Esophagus squamous epithelium (tissue), 5 donors: Measurements from ENCODE around the gene ARHGDIB. TPM values are rescaled to one million over a fixed set of nuclear protein-coding genes. Genes with fewer than 3 reads are reported as not detected.

ENCODE experiments used
- DNase-seq: peaks from one replicate; lab custom pipeline; 2025; lab: John Stamatoyannopoulos, UW
- H3K27ac ChIP-seq, 4 donors: fragments of 200-600 bp; sonication (generic); one replicate each; pipeline ENCODE4 v1.5.1; 2016 to 2019; ENCODE audit warnings: mild to moderate bottlenecking in 1 of 4
- H3K27me3 ChIP-seq, 4 donors: fragments of 200-600 bp; sonication (generic); 1 replicate in 3 of 4; 2 replicates in 1 of 4; pipeline versions ENCODE4 v1.5.1 to v1.6.0; 2017 to 2021; ENCODE audit warnings: antibody characterized with exemption in 1 of 4
- H3K36me3 ChIP-seq, 3 donors: fragments of 200-600 bp; sonication (generic); one replicate each; pipeline ENCODE4 v1.5.1; 2016 to 2019
- H3K4me1 ChIP-seq, 3 donors: fragments of 200-600 bp; sonication (generic); one replicate each; pipeline ENCODE4 v1.5.1; 2017 to 2019
- H3K4me3 ChIP-seq, 4 donors: fragments of 200-600 bp; sonication (generic); 1 replicate in 3 of 4; 2 replicates in 1 of 4; pipeline ENCODE4 v1.5.1; 2016 to 2019; ENCODE audit warnings: mild to moderate bottlenecking in 2 of 4, moderate library complexity in 1 of 4
- H3K9me3 ChIP-seq, 3 donors: fragments of 200-600 bp; sonication (generic); one replicate each; pipeline ENCODE4 v1.5.1; 2016 to 2019
- CTCF ChIP-seq, 6 experiments: fragments of 450-650 bp in 4 of 6; fragments of 200-600 bp in 2 of 6; sonication (generic) in 2 of 6; IDR thresholded peaks; one replicate each; pipeline ENCODE4 v1.5.1; 2016 to 2019; ENCODE audit warnings: antibody characterized with exemption in 6 of 6, mild to moderate bottlenecking in 4 of 6, moderate library complexity in 4 of 6
- POLR2A ChIP-seq, 4 donors: fragments of 450-650 bp; IDR thresholded peaks; one replicate each; pipeline ENCODE4 v1.6.1; 2017; ENCODE audit warnings: antibody characterized with exemption in 4 of 4, mild to moderate bottlenecking in 4 of 4, moderate library complexity in 3 of 4
- WGBS, 2 donors: methylation state at CpG; one replicate each; pipeline ENCODE4 v1.1.5; 2018; 5-methylcytosine and 5-hydroxymethylcytosine counted together
- intact Hi-C: fragments of 100-400 bp; cut with DNase I; formaldehyde crosslinking; loops from one replicate; pipeline ENCODE4 v1.15.0; 2022
- total RNA-seq, 4 donors: library from RNA; depleted of rRNA; stranded (reverse); fragments of >200 nt; gene quantifications; one replicate each; pipeline ENCODE4 v1.1.0, GENCODE V29; 2016
- donor health status: DM: yes; HTN: yes; CAD: no.

The ARHGDIB gene
- total RNA-seq, 4 donors from 2014 or later: 17.2 to 91.1 (median 62.0) TPM

- Histone ChIP-seq H3K4me1 (peaks cover 0 to 7% (median 3%) of the 10 kb centered on the region in 3 donors), H3K27ac (no peak overlapping the region), H3K27me3 (no peaks in the 10 kb centered on the region), H3K4me3 (no peak overlapping the region), H3K36me3 (no peaks in the 10 kb centered on the region), H3K9me3 (no peaks in the 10 kb centered on the region)
- intact Hi-C loops: no loop called here
- no peak for DNase-seq
- WGBS, 2 donors: 53 to 61% methylated on average over 3 to 4 of the region's 4 CpGs
- TF ChIP-seq POLR2A (IDR thresholded peaks at IDR 0.05): no peak
- no peak for TF ChIP-seq CTCF (IDR thresholded peaks at IDR 0.05)
Observed at GRCh38 chr12:14993537-14994266, 32.3 kb upstream of the ARHGDIB start.

DNA sequence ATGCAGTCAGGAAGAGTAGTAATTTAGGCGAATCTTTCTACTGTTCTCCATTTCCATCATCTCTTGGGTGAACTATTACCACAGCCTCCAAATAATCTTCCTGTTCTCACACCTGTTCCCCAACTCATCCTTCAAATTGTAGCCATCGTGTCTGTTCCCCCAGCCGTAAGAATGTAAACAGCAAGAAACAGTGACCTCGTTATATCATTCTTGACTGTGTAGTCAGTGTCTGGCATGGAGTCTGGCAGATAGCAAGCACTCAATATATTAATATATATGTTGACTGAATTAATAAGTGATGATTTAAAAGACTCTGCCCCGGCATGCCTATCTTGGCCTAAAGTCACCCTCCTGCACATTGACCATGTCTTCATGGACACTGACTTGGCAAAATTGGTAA is 31.7 kb upstream of the ARHGDIB start:
- 76 to 85% methylated on average over 5 of the region's 5 CpGs for WGBS, 2 donors
- TF ChIP-seq CTCF (IDR thresholded peaks at IDR 0.05): no peak
- no peak for TF ChIP-seq POLR2A (IDR thresholded peaks at IDR 0.05)
- Histone ChIP-seq H3K9me3 (no peaks in the 10 kb centered on the region), H3K27me3 (no peaks in the 10 kb centered on the region), H3K4me3 (no peak overlapping the region), H3K36me3 (no peaks in the 10 kb centered on the region), H3K4me1 (peaks cover 0 to 5% (median 3%) of the 10 kb centered on the region in 3 donors), H3K27ac (no peak overlapping the region)
- DNase-seq: no peak
- intact Hi-C loops: no loop called here

GRCh38 chr12:14992673-14993072 is 31.3 kb upstream of the ARHGDIB start:
- Histone ChIP-seq H3K4me3 (no peak overlapping the region), H3K27me3 (no peaks in the 10 kb centered on the region), H3K27ac (no peak overlapping the region), H3K4me1 (peaks cover 0 to 5% (median 3%) of the 10 kb centered on the region in 3 donors), H3K36me3 (no peaks in the 10 kb centered on the region), H3K9me3 (no peaks in the 10 kb centered on the region)
- WGBS, 2 donors: 88 to 92% methylated on average over 3 of the region's 3 CpGs
- intact Hi-C loops: no loop called here
- TF ChIP-seq POLR2A (IDR thresholded peaks at IDR 0.05): no peak
- no peak for TF ChIP-seq CTCF (IDR thresholded peaks at IDR 0.05)
- DNase-seq: no peak

- DNase-seq: no peak
- Histone ChIP-seq H3K27me3 (no peaks in the 10 kb centered on the region), H3K4me3 (no peak overlapping the region), H3K36me3 (no peaks in the 10 kb centered on the region), H3K4me1 (peaks cover 0 to 5% (median 3%) of the 10 kb centered on the region in 3 donors), H3K9me3 (no peaks in the 10 kb centered on the region), H3K27ac (no peak overlapping the region)
- TF ChIP-seq POLR2A (IDR thresholded peaks at IDR 0.05): no peak
- no peak for TF ChIP-seq CTCF (IDR thresholded peaks at IDR 0.05)
- intact Hi-C loops: no loop called here
Observed at GRCh38 chr12:14991069-14991468, 29.7 kb upstream of the ARHGDIB start.

- intact Hi-C loops: no loop called here
- no peak overlapping the region for H3K4me3 ChIP-seq
- H3K36me3 ChIP-seq: no peaks in the 10 kb centered on the region
- H3K27ac ChIP-seq: no peak overlapping the region
- 53 to 67% methylated on average over 1 of the region's 1 CpG for WGBS, 2 donors
- no peak for DNase-seq
- H3K9me3 ChIP-seq: no peaks in the 10 kb centered on the region
- TF ChIP-seq POLR2A (IDR thresholded peaks at IDR 0.05): no peak
- no peak for TF ChIP-seq CTCF (IDR thresholded peaks at IDR 0.05)
- no peaks in the 10 kb centered on the region for H3K27me3 ChIP-seq
- no peaks in the 10 kb centered on the region for H3K4me1 ChIP-seq
Observed at GRCh38 chr12:14989790-14990189, 28.4 kb upstream of the ARHGDIB start.
